Gastrocnemius medialis (tissue), 4 donors: Measurements from ENCODE around the gene MAPK1.

Source experiments
- CTCF ChIP-seq, 5 experiments: fragments of 450-650 bp in 3 of 5; fragments of 200-600 bp in 2 of 5; sonication (generic) in 2 of 5; IDR thresholded peaks in 4 of 5; conservative IDR thresholded peaks in 1 of 5; 1 replicate in 4 of 5; 2 replicates in 1 of 5; pipeline ENCODE4 v1.5.1; 2016 to 2019; ENCODE audit warnings: antibody characterized with exemption in 5 of 5, mild to moderate bottlenecking in 3 of 5, moderate library complexity in 3 of 5
- POLR2A ChIP-seq, 2 donors: fragments of 450-650 bp; IDR thresholded peaks; one replicate each; pipeline ENCODE4 v1.6.1; 2017; ENCODE audit warnings: antibody characterized with exemption in 2 of 2, mild to moderate bottlenecking in 2 of 2, moderate library complexity in 2 of 2

- TF ChIP-seq CTCF (IDR thresholded peaks at IDR 0.05 in 4 of 5, conservative IDR thresholded peaks at IDR 0.05 in 1 of 5), result no peak
- no peak for TF ChIP-seq POLR2A (IDR thresholded peaks at IDR 0.05)
Measured at GRCh38 chr22:21779444-21779843, 88.0 kb downstream of the MAPK1 start.
